GM12878 (cell line): ENCODE data around the gene MPRIP. TPM values are rescaled to one million over a fixed set of nuclear protein-coding genes. Genes with fewer than 3 reads are reported as not detected.

Experiments used
- ATAC-seq: fragments of 200-7000 bp; cut with Tn5 transposase; 3 replicates; pipeline ENCODE4 v1.9.1; 2020; ENCODE audit warnings: mild to moderate bottlenecking, moderate library complexity
- BruUV-seq: library from RNA; stranded (reverse); fragments of 400-500 nt; replicated peaks from 2 replicates; lab custom pipeline; 2021; lab: Mats Ljungman, UMichigan
- CTCF ChIA-PET: fragments of 300-600 bp; sonication (Branson Sonifier 250); formaldehyde crosslinking; extraction: SDS; loops from one replicate; lab custom pipeline; 2021; ENCODE audit warnings: inconsistent platforms; lab: Yijun Ruan, JAX
- POLR2A ChIA-PET: fragments of 350-600 bp; formaldehyde crosslinking; extraction: SDS; loops from one replicate; lab custom pipeline; 2021; ENCODE audit warnings: inconsistent platforms; lab: Charles Lee
- RAD21 ChIA-PET: fragments of 300-600 bp; sonication (Branson Sonifier 250); formaldehyde crosslinking; loops from one replicate; lab custom pipeline; 2023; ENCODE audit warnings: antibody characterized with exemption; ENCODE audit not compliant: unreplicated experiment; lab: Charles Lee
- SMC1A ChIA-PET: fragments of 300-600 bp; sonication (Branson Sonifier 250); formaldehyde crosslinking; loops from one replicate; lab custom pipeline; 2023; ENCODE audit not compliant: unreplicated experiment, uncharacterized antibody; lab: Charles Lee
- DNase-seq: peaks from one replicate; pipeline ENCODE4 v3.0.0-alpha.2; 2011; ENCODE audit warnings: low read depth, low spot score
- FAIRE-seq: peaks from 3 replicates; lab custom pipeline; 2011; peaks lifted over from hg19 to GRCh38; lab: Jason Lieb, UNC
- H2AFZ ChIP-seq: 2 replicates; pipeline ENCODE4 v1.6.0; 2011; ENCODE audit warnings: low read depth, low read length, control low read depth; ENCODE audit not compliant: control insufficient read depth
- H3K27ac ChIP-seq: 2 replicates; pipeline ENCODE4 v1.5.1; 2011; ENCODE audit warnings: control low read depth; ENCODE audit not compliant: control insufficient read depth, insufficient read depth
- H3K27me3 ChIP-seq, 2 experiments: replicated peaks in 1 of 2; 2 replicates each; pipeline versions ENCODE4 v1.6.0 to v1.6.1; 2011; ENCODE audit warnings: low read length in 1 of 2; ENCODE audit not compliant: control insufficient read depth in 2 of 2, insufficient read depth in 2 of 2
- H3K36me3 ChIP-seq, 2 experiments: 2 replicates each; pipeline ENCODE4 v1.5.1; 2011; ENCODE audit warnings: low read length in 1 of 2; ENCODE audit not compliant: control insufficient read depth in 2 of 2, insufficient read depth in 2 of 2
- H3K4me1 ChIP-seq: 2 replicates; pipeline ENCODE4 v1.6.1; 2011; ENCODE audit warnings: mild to moderate bottlenecking, low read length, moderate library complexity, mixed read lengths; ENCODE audit not compliant: control insufficient read depth, insufficient read depth
- H3K4me2 ChIP-seq: 2 replicates; pipeline ENCODE4 v1.6.0; 2011; ENCODE audit warnings: control low read depth; ENCODE audit not compliant: control insufficient read depth, insufficient read depth
- H3K4me3 ChIP-seq: fragments of 200-600 bp; sonication (generic); 2 replicates; pipeline ENCODE4 v1.5.1; 2016
- H3K79me2 ChIP-seq: 2 replicates; pipeline ENCODE4 v1.6.0; 2011; ENCODE audit warnings: low read length; ENCODE audit not compliant: control insufficient read depth, insufficient read depth
- H3K9ac ChIP-seq: 2 replicates; pipeline ENCODE4 v1.8.0; 2011; ENCODE audit warnings: low read length, control low read depth, mixed read lengths; ENCODE audit not compliant: control insufficient read depth, insufficient read depth
- H3K9me3 ChIP-seq: replicated peaks from 3 replicates; pipeline ENCODE4 v1.5.1; 2011; ENCODE audit warnings: mild to moderate bottlenecking, low read length; ENCODE audit not compliant: control insufficient read depth, insufficient read depth
- H4K20me1 ChIP-seq: 2 replicates; pipeline ENCODE4 v1.6.0; 2011; ENCODE audit not compliant: control insufficient read depth, insufficient read depth
- BHLHE40 ChIP-seq, 2 experiments: fragments of 450-650 bp in 1 of 2; IDR thresholded peaks; 2 replicates each; pipeline ENCODE4 v1.6.1; 2011 to 2017; ENCODE audit warnings: low read depth in 2 of 2, borderline replicate concordance in 1 of 2, improper control_type of control experiment in 1 of 2, low read length in 1 of 2, mild to moderate bottlenecking in 1 of 2
- CHD2 ChIP-seq: IDR thresholded peaks from 2 replicates; pipeline ENCODE4 v1.6.1; 2011; ENCODE audit warnings: low read depth, low read length, improper control_type of control experiment, borderline replicate concordance
- CHD4 ChIP-seq: fragments of 200-600 bp; sonication (generic); IDR thresholded peaks from 2 replicates; pipeline ENCODE4 v1.6.1; 2016; ENCODE audit warnings: mild to moderate bottlenecking
- ESRRA ChIP-seq: IDR thresholded peaks from 2 replicates; pipeline ENCODE4 v1.6.1; 2012; ENCODE audit warnings: mild to moderate bottlenecking, low read length, improper control_type of control experiment
- IRF4 ChIP-seq: IDR thresholded peaks from 2 replicates; pipeline ENCODE4 v1.6.1; 2011; ENCODE audit warnings: low read depth, low read length
- POLR2AphosphoS5 ChIP-seq: IDR thresholded peaks from 2 replicates; pipeline ENCODE4 v1.6.1; 2011; ENCODE audit warnings: mild to moderate bottlenecking, low read length, inconsistent platforms
- SMAD5 ChIP-seq: IDR thresholded peaks from 2 replicates; pipeline ENCODE4 v1.6.1; 2016; ENCODE audit warnings: antibody characterized with exemption, low read depth
- WRNIP1 ChIP-seq: IDR thresholded peaks from 2 replicates; pipeline ENCODE4 v1.6.1; 2011; ENCODE audit warnings: low read depth, low read length, improper control_type of control experiment, borderline replicate concordance
- WGBS: methylation state at CpG from one replicate; pipeline ENCODE4 v1.1.6; 2016; ENCODE audit warnings: low lambda C conversion rate; ENCODE audit not compliant: insufficient replicate concordance, insufficient coverage; ENCODE audit errors: missing lambda C conversion rate; 5-methylcytosine and 5-hydroxymethylcytosine counted together
- in situ Hi-C: fragments of 300-500 bp; cut with MboI; formaldehyde crosslinking; loops from 9 replicates; pipeline ENCODE4 v1.14.3; 2018; ENCODE audit warnings: mixed read lengths
- intact Hi-C: fragments of 100-400 bp; cut with micrococcal nuclease; formaldehyde crosslinking; loops from one replicate; pipeline ENCODE4 v1.14.2; 2022; ENCODE audit not compliant: unreplicated experiment
- polyA plus RNA-seq, 11 experiments: library from polyadenylated mRNA; depleted of rRNA in 4 of 11; unstranded in 6 of 11; stranded (reverse) in 5 of 11; fragments of >200 nt; fragmentation: Nextera tagmentation in 4 of 11; fragmentation: Illumina TruSeq in 1 of 11; extraction: Ambion mirVana in 4 of 11; extraction: Trizol in 1 of 11; gene quantifications; 1 replicate in 1 of 11; 2 replicates in 10 of 11; pipeline versions ENCODE4 v1.2.1 to v1.2.3, GENCODE V29; 2011 to 2016; ENCODE audit warnings: inconsistent platforms in 2 of 11, missing spikeins in 2 of 11, low read depth in 1 of 11
- total RNA-seq, 4 experiments: library from RNA; depleted of rRNA in 3 of 4; stranded (reverse); fragments of >200 nt in 3 of 4; fragmentation: Illumina TruSeq in 1 of 4; extraction: Trizol in 1 of 4; gene quantifications; 2 replicates each; pipeline versions ENCODE4 v1.2.1 to v1.2.3, GENCODE V29; 2013 to 2021
- TF ChIP-seq, protein P1 (sequence below): fragments of 150-350 bp; IDR thresholded peaks from 2 replicates; pipeline ENCODE4 v1.6.1; 2016; ENCODE audit warnings: low read depth, low read length
- TF ChIP-seq, protein P2 (sequence below): fragments of 450-650 bp; IDR thresholded peaks from 2 replicates; pipeline ENCODE4 v1.6.1; 2017; ENCODE audit warnings: mild to moderate bottlenecking, moderate library complexity
- TF ChIP-seq, protein P3 (sequence below): fragments of 450-650 bp; formaldehyde crosslinking; IDR thresholded peaks from 2 replicates; pipeline ENCODE4 v1.4.0; 2020; ENCODE audit warnings: mild to moderate bottlenecking, moderate library complexity

The MPRIP gene
- total and polyA plus RNA-seq, 10 of the 15 experiments (the other 5 are each of a cell fraction or from before 2014, with no cell fraction given): 16.5 to 168 (median 71.7) TPM

DNA sequence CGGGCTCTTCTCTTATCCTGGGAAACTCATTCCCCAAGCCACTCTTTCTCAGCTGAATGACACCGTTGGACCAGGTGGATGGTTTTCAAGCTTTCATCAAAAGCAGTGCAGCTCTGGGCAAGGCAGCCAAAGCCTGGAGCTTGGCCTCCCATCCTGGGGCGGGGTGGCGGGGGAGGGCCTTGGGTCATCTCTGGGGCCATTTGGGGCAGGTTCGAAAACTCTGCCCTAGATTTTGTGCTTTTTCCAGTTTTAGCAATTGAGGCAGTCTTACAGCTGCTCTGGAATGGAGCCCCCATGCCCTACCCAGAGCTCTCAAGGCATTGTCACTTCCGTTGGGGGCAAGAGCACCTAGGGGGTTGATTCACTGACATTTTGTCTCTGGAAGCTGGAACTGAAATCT lies 9.1 kb downstream of the MPRIP start:
- no peak for DNase-seq
- Histone ChIP-seq H3K9ac (no peak overlapping the region), H3K4me2 (peak overlapping the region; percentile 28), H3K27me3 (no peaks in the 10 kb centered on the region), H3K36me3 (peaks cover 4 to 5% of the 10 kb centered on the region in 2 experiments), H3K4me3 (no peak overlapping the region), H3K9me3 (no peaks in the 10 kb centered on the region; the same call in 2 of the 3 replicates), H2AFZ (no peak overlapping the region), H3K27ac (no peak overlapping the region), H3K79me2 (peaks cover 77% of the 10 kb centered on the region), H4K20me1 (peaks cover 10% of the 10 kb centered on the region; the same call in 1 of the 2 replicates), H3K4me1 (peaks cover 24% of the 10 kb centered on the region)
- ChIA-PET CTCF (no interaction called here), SMC1A (no interaction called here), POLR2A (interaction anchor here (0.7 kb wide), 1 partner anchor 95 kb away, joined by 5 read pairs; no protein-coding TSS in a partner anchor), RAD21 (no interaction called here)
- in situ Hi-C loops (no loop called here), intact Hi-C loops (no loop called here)
- BruUV-seq: no TSS peak
- 61% methylated on average over 6 of the region's 6 CpGs for WGBS
- FAIRE-seq: no peak
- ATAC-seq: no peak
- TF ChIP-seq, protein P1, sequence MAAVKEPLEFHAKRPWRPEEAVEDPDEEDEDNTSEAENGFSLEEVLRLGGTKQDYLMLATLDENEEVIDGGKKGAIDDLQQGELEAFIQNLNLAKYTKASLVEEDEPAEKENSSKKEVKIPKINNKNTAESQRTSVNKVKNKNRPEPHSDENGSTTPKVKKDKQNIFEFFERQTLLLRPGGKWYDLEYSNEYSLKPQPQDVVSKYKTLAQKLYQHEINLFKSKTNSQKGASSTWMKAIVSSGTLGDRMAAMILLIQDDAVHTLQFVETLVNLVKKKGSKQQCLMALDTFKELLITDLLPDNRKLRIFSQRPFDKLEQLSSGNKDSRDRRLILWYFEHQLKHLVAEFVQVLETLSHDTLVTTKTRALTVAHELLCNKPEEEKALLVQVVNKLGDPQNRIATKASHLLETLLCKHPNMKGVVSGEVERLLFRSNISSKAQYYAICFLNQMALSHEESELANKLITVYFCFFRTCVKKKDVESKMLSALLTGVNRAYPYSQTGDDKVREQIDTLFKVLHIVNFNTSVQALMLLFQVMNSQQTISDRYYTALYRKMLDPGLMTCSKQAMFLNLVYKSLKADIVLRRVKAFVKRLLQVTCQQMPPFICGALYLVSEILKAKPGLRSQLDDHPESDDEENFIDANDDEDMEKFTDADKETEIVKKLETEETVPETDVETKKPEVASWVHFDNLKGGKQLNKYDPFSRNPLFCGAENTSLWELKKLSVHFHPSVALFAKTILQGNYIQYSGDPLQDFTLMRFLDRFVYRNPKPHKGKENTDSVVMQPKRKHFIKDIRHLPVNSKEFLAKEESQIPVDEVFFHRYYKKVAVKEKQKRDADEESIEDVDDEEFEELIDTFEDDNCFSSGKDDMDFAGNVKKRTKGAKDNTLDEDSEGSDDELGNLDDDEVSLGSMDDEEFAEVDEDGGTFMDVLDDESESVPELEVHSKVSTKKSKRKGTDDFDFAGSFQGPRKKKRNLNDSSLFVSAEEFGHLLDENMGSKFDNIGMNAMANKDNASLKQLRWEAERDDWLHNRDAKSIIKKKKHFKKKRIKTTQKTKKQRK: no peak
- TF ChIP-seq POLR2AphosphoS5 (no peak), CHD2 (no peak), SMAD5 (no peak), ESRRA (no peak), WRNIP1 (no peak), BHLHE40 (IDR thresholded peaks at IDR 0.05; ENCODE audit: borderline replicate concordance in 1 of 2, low read depth in 2 of 2, low read length in 1 of 2) (no peak), CHD4 (no peak), IRF4 (no peak)
- TF ChIP-seq, protein P2, sequence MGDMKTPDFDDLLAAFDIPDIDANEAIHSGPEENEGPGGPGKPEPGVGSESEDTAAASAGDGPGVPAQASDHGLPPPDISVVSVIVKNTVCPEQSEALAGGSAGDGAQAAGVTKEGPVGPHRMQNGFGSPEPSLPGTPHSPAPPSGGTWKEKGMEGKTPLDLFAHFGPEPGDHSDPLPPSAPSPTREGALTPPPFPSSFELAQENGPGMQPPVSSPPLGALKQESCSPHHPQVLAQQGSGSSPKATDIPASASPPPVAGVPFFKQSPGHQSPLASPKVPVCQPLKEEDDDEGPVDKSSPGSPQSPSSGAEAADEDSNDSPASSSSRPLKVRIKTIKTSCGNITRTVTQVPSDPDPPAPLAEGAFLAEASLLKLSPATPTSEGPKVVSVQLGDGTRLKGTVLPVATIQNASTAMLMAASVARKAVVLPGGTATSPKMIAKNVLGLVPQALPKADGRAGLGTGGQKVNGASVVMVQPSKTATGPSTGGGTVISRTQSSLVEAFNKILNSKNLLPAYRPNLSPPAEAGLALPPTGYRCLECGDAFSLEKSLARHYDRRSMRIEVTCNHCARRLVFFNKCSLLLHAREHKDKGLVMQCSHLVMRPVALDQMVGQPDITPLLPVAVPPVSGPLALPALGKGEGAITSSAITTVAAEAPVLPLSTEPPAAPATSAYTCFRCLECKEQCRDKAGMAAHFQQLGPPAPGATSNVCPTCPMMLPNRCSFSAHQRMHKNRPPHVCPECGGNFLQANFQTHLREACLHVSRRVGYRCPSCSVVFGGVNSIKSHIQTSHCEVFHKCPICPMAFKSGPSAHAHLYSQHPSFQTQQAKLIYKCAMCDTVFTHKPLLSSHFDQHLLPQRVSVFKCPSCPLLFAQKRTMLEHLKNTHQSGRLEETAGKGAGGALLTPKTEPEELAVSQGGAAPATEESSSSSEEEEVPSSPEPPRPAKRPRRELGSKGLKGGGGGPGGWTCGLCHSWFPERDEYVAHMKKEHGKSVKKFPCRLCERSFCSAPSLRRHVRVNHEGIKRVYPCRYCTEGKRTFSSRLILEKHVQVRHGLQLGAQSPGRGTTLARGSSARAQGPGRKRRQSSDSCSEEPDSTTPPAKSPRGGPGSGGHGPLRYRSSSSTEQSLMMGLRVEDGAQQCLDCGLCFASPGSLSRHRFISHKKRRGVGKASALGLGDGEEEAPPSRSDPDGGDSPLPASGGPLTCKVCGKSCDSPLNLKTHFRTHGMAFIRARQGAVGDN: no peak
- TF ChIP-seq, protein P3, sequence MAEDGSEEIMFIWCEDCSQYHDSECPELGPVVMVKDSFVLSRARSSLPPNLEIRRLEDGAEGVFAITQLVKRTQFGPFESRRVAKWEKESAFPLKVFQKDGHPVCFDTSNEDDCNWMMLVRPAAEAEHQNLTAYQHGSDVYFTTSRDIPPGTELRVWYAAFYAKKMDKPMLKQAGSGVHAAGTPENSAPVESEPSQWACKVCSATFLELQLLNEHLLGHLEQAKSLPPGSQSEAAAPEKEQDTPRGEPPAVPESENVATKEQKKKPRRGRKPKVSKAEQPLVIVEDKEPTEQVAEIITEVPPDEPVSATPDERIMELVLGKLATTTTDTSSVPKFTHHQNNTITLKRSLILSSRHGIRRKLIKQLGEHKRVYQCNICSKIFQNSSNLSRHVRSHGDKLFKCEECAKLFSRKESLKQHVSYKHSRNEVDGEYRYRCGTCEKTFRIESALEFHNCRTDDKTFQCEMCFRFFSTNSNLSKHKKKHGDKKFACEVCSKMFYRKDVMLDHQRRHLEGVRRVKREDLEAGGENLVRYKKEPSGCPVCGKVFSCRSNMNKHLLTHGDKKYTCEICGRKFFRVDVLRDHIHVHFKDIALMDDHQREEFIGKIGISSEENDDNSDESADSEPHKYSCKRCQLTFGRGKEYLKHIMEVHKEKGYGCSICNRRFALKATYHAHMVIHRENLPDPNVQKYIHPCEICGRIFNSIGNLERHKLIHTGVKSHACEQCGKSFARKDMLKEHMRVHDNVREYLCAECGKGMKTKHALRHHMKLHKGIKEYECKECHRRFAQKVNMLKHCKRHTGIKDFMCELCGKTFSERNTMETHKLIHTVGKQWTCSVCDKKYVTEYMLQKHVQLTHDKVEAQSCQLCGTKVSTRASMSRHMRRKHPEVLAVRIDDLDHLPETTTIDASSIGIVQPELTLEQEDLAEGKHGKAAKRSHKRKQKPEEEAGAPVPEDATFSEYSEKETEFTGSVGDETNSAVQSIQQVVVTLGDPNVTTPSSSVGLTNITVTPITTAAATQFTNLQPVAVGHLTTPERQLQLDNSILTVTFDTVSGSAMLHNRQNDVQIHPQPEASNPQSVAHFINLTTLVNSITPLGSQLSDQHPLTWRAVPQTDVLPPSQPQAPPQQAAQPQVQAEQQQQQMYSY (CRISPR knock-in tag): no peak
